CD8-positive, alpha-beta memory T cell (primary cell): ENCODE data around the gene LPAR4. TPM values are rescaled to one million over a fixed set of nuclear protein-coding genes. Genes with fewer than 3 reads are reported as not detected.

ENCODE experiments used
- CTCF ChIA-PET: fragments of 350-600 bp; sonication (Branson Sonifier 250); formaldehyde crosslinking; loops from one replicate; lab custom pipeline; 2021; ENCODE audit warnings: antibody characterized with exemption; lab: Charles Lee
- POLR2A ChIA-PET: fragments of 350-600 bp; sonication (Branson Sonifier 250); formaldehyde crosslinking; loops from one replicate; lab custom pipeline; 2021; ENCODE audit warnings: antibody characterized with exemption; lab: Charles Lee
- DNase-seq, 5 donors: peaks; one replicate each; pipeline versions ENCODE4 v3.0.0 to v3.0.0-alpha.2; 2020 to 2022; ENCODE audit warnings: mixed read lengths in 1 of 5
- H3K27ac ChIP-seq: one replicate; pipeline ENCODE4 v1.7.0; 2013; ENCODE audit warnings: low read depth, mild to moderate bottlenecking, low read length, moderate library complexity
- H3K27me3 ChIP-seq: 2 replicates; pipeline ENCODE4 v1.7.0; 2013; ENCODE audit warnings: low read length, mild to moderate bottlenecking; ENCODE audit not compliant: insufficient read depth, poor library complexity, severe bottlenecking
- H3K36me3 ChIP-seq: 2 replicates; pipeline ENCODE4 v1.7.0; 2013; ENCODE audit warnings: mild to moderate bottlenecking, low read length, moderate library complexity; ENCODE audit not compliant: insufficient read depth
- H3K4me1 ChIP-seq: 2 replicates; pipeline ENCODE4 v1.7.0; 2013; ENCODE audit warnings: mild to moderate bottlenecking, low read length, moderate library complexity; ENCODE audit not compliant: insufficient read depth
- H3K4me3 ChIP-seq: 2 replicates; pipeline ENCODE4 v1.7.0; 2013; ENCODE audit warnings: mild to moderate bottlenecking, low read length
- H3K9me3 ChIP-seq: 2 replicates; pipeline ENCODE4 v1.7.0; 2013; ENCODE audit warnings: mild to moderate bottlenecking, low read length
- H3K27ac Mint-ChIP-seq, 8 donors: one replicate each; pipeline ENCODE4 v1.8.0; 2020 to 2021; ENCODE audit warnings: mixed read lengths in 8 of 8, mild to moderate bottlenecking in 6 of 8, inconsistent platforms in 3 of 8, moderate library complexity in 3 of 8
- H3K27me3 Mint-ChIP-seq, 2 donors: one replicate each; pipeline ENCODE4 v1.8.0; 2020 to 2021; ENCODE audit warnings: mixed read lengths in 2 of 2, mild to moderate bottlenecking in 1 of 2, moderate library complexity in 1 of 2
- H3K36me3 Mint-ChIP-seq, 3 donors: one replicate each; pipeline ENCODE4 v1.8.0; 2020 to 2021; ENCODE audit warnings: mixed read lengths in 3 of 3, inconsistent platforms in 1 of 3, mild to moderate bottlenecking in 1 of 3
- H3K4me1 Mint-ChIP-seq, 3 donors: one replicate each; pipeline ENCODE4 v1.8.0; 2020 to 2021; ENCODE audit warnings: mixed read lengths in 3 of 3, inconsistent platforms in 1 of 3, mild to moderate bottlenecking in 1 of 3
- H3K4me3 Mint-ChIP-seq, 7 donors: one replicate each; pipeline ENCODE4 v1.8.0; 2020 to 2021; ENCODE audit warnings: mixed read lengths in 7 of 7, mild to moderate bottlenecking in 6 of 7, moderate library complexity in 4 of 7, inconsistent platforms in 2 of 7
- H3K9me3 Mint-ChIP-seq, 5 donors: one replicate each; pipeline ENCODE4 v1.8.0; 2020 to 2022; ENCODE audit warnings: mixed read lengths in 5 of 5, mild to moderate bottlenecking in 3 of 5, moderate library complexity in 2 of 5, inconsistent platforms in 1 of 5
- polyA plus RNA-seq: library from polyadenylated mRNA; unstranded; fragments of 300-500 nt; fragmentation: Illumina TruSeq; gene quantifications from one replicate; pipeline ENCODE4 v1.2.3, GENCODE V29; 2021
- total RNA-seq, 2 experiments: library from RNA; stranded (reverse); gene quantifications; one replicate each; pipeline ENCODE4 v1.2.3, GENCODE V29; 2021

Gene LPAR4
- not detected for total RNA-seq
- not detected for polyA plus RNA-seq

- H3K27me3 ChIP-seq = no peaks in the 10 kb centered on the region
- H3K36me3 Mint-ChIP-seq = no peaks in the 10 kb centered on the region
- H3K27ac ChIP-seq = no peak within 1 kb of the TSS
- no peak for DNase-seq
- no peaks in the 10 kb centered on the region for H3K4me1 ChIP-seq
- no peak within 1 kb of the TSS for H3K4me3 Mint-ChIP-seq
- H3K4me1 Mint-ChIP-seq = no peaks in the 10 kb centered on the region
- no peak within 1 kb of the TSS for H3K27ac Mint-ChIP-seq
- ChIA-PET CTCF (no interaction called here), POLR2A (no interaction called here)
- H3K36me3 ChIP-seq = no peaks in the 10 kb centered on the region
- H3K9me3 ChIP-seq = no peaks in the 10 kb centered on the region
- H3K4me3 ChIP-seq = no peak within 1 kb of the TSS
- no peaks in the 10 kb centered on the region for H3K9me3 Mint-ChIP-seq
- peaks cover 0 to 5% of the 10 kb centered on the region in 2 donors for H3K27me3 Mint-ChIP-seq
Measured at GRCh38 chrX:78747489-78747888, at the start of gene LPAR4. LPAR4 (plus strand) TSS chrX:78747720; CDS start chrX:78754870, 7,150 bp downstream.

GRCh38 chrX:78706071-78706470 is 41.4 kb upstream of the LPAR4 start:
- no peak overlapping the region for H3K4me3 ChIP-seq
- DNase-seq = no peak
- Mint-ChIP-seq H3K27ac (no peak overlapping the region), H3K36me3 (no peaks in the 10 kb centered on the region), H3K9me3 (no peaks in the 10 kb centered on the region), H3K27me3 (peaks cover 0 to 2% of the 10 kb centered on the region in 2 donors), H3K4me1 (no peaks in the 10 kb centered on the region), H3K4me3 (no peak overlapping the region)
- no peaks in the 10 kb centered on the region for H3K9me3 ChIP-seq
- H3K27ac ChIP-seq = no peak overlapping the region
- no peaks in the 10 kb centered on the region for H3K36me3 ChIP-seq
- CTCF ChIA-PET = no interaction called here
- no peaks in the 10 kb centered on the region for H3K4me1 ChIP-seq
- POLR2A ChIA-PET = no interaction called here
- H3K27me3 ChIP-seq = no peaks in the 10 kb centered on the region

- CTCF ChIA-PET = no interaction called here
- no peak overlapping the region for H3K27ac ChIP-seq
Measured at GRCh38 chrX:78708262-78708661, 39.3 kb upstream of the LPAR4 start.

GRCh38 chrX:78708816-78709215 is 38.7 kb upstream of the LPAR4 start:
- POLR2A ChIA-PET = no interaction called here
- H3K9me3 ChIP-seq = no peaks in the 10 kb centered on the region
- Mint-ChIP-seq H3K4me1 (no peaks in the 10 kb centered on the region), H3K27ac (no peak overlapping the region), H3K36me3 (no peaks in the 10 kb centered on the region), H3K4me3 (no peak overlapping the region), H3K9me3 (no peaks in the 10 kb centered on the region), H3K27me3 (peaks cover 0 to 1% of the 10 kb centered on the region in 2 donors)
- no peaks in the 10 kb centered on the region for H3K4me1 ChIP-seq
- no peak for DNase-seq
- H3K27ac ChIP-seq = no peak overlapping the region
- CTCF ChIA-PET = no interaction called here
- H3K4me3 ChIP-seq = no peak overlapping the region
- no peaks in the 10 kb centered on the region for H3K36me3 ChIP-seq
- H3K27me3 ChIP-seq = no peaks in the 10 kb centered on the region

More at GRCh38 chrX:78708262-78708661, 39.3 kb upstream of the LPAR4 start:
- DNase-seq = no peak
- Mint-ChIP-seq H3K9me3 (no peaks in the 10 kb centered on the region), H3K27me3 (peaks cover 0 to 1% of the 10 kb centered on the region in 2 donors), H3K27ac (no peak overlapping the region), H3K36me3 (no peaks in the 10 kb centered on the region), H3K4me1 (no peaks in the 10 kb centered on the region), H3K4me3 (no peak overlapping the region)
- no peaks in the 10 kb centered on the region for H3K27me3 ChIP-seq
- H3K4me3 ChIP-seq = no peak overlapping the region
- POLR2A ChIA-PET = no interaction called here
- H3K9me3 ChIP-seq = no peaks in the 10 kb centered on the region
- no peaks in the 10 kb centered on the region for H3K36me3 ChIP-seq
- H3K4me1 ChIP-seq = no peaks in the 10 kb centered on the region

GRCh38 chrX:78710171-78710570 is 37.3 kb upstream of the LPAR4 start:
- H3K27ac Mint-ChIP-seq = no peak overlapping the region
- DNase-seq = no peak
- H3K4me3 Mint-ChIP-seq = no peak overlapping the region
- Histone ChIP-seq H3K36me3 (no peaks in the 10 kb centered on the region), H3K27me3 (no peaks in the 10 kb centered on the region), H3K4me3 (no peak overlapping the region), H3K27ac (no peak overlapping the region), H3K9me3 (no peaks in the 10 kb centered on the region), H3K4me1 (no peaks in the 10 kb centered on the region)
- ChIA-PET POLR2A (no interaction called here), CTCF (no interaction called here)
- H3K27me3 Mint-ChIP-seq = peaks cover 0 to 3% of the 10 kb centered on the region in 2 donors
- peaks cover 0 to 2% (median 0%) of the 10 kb centered on the region in 3 donors for H3K36me3 Mint-ChIP-seq
- no peaks in the 10 kb centered on the region for H3K9me3 Mint-ChIP-seq
- H3K4me1 Mint-ChIP-seq = no peaks in the 10 kb centered on the region

- ChIA-PET POLR2A (no interaction called here), CTCF (no interaction called here)
- Mint-ChIP-seq H3K36me3 (peaks cover 0 to 2% (median 0%) of the 10 kb centered on the region in 3 donors), H3K4me1 (no peaks in the 10 kb centered on the region), H3K4me3 (no peak overlapping the region), H3K27ac (no peak overlapping the region), H3K27me3 (peaks cover 0 to 5% of the 10 kb centered on the region in 2 donors), H3K9me3 (peaks cover 0 to 3% (median 0%) of the 10 kb centered on the region in 5 donors)
- Histone ChIP-seq H3K27ac (no peak overlapping the region), H3K4me3 (no peak overlapping the region), H3K36me3 (no peaks in the 10 kb centered on the region), H3K27me3 (no peaks in the 10 kb centered on the region), H3K9me3 (no peaks in the 10 kb centered on the region), H3K4me1 (no peaks in the 10 kb centered on the region)
- no peak for DNase-seq
Measured at GRCh38 chrX:78712336-78712735, 35.2 kb upstream of the LPAR4 start.

GRCh38 chrX:78725287-78725686 is 22.2 kb upstream of the LPAR4 start:
- Histone ChIP-seq H3K9me3 (no peaks in the 10 kb centered on the region), H3K27me3 (no peaks in the 10 kb centered on the region), H3K27ac (no peak overlapping the region), H3K4me3 (no peak overlapping the region), H3K36me3 (no peaks in the 10 kb centered on the region), H3K4me1 (no peaks in the 10 kb centered on the region)
- ChIA-PET CTCF (no interaction called here), POLR2A (no interaction called here)
- Mint-ChIP-seq H3K27me3 (peaks cover 0 to 3% of the 10 kb centered on the region in 2 donors), H3K4me1 (peaks cover 0 to 2% (median 0%) of the 10 kb centered on the region in 3 donors), H3K36me3 (no peaks in the 10 kb centered on the region), H3K9me3 (peaks cover 0 to 6% (median 0%) of the 10 kb centered on the region in 5 donors), H3K4me3 (no peak overlapping the region), H3K27ac (peak overlapping the region in 1 of 8 donors; percentile 12)
- no peak for DNase-seq

- CTCF ChIA-PET = no interaction called here
- H3K9me3 ChIP-seq = no peaks in the 10 kb centered on the region
- H3K27ac Mint-ChIP-seq = no peak overlapping the region
Measured at GRCh38 chrX:78746496-78746895, 1.0 kb upstream of the LPAR4 start.

More at GRCh38 chrX:78746496-78746895, 1.0 kb upstream of the LPAR4 start:
- Histone ChIP-seq H3K27me3 (no peaks in the 10 kb centered on the region), H3K36me3 (no peaks in the 10 kb centered on the region), H3K4me1 (no peaks in the 10 kb centered on the region), H3K27ac (no peak overlapping the region), H3K4me3 (no peak overlapping the region)
- no peaks in the 10 kb centered on the region for H3K9me3 Mint-ChIP-seq
- H3K4me1 Mint-ChIP-seq = no peaks in the 10 kb centered on the region
- POLR2A ChIA-PET = no interaction called here
- DNase-seq = no peak
- no peak overlapping the region for H3K4me3 Mint-ChIP-seq
- no peaks in the 10 kb centered on the region for H3K36me3 Mint-ChIP-seq
- H3K27me3 Mint-ChIP-seq = peaks cover 0 to 5% of the 10 kb centered on the region in 2 donors
